Endothelial cell of umbilical vein (primary cell): ENCODE results near the gene TPCN2.

Experiments
- CTCF ChIP-seq, 2 donors: IDR thresholded peaks; 1 replicate in 1 of 2; 2 replicates in 1 of 2; pipeline ENCODE4 v1.5.1; 2011; ENCODE audit warnings: low read length in 2 of 2, mild to moderate bottlenecking in 2 of 2, moderate library complexity in 2 of 2, control low read depth in 1 of 2, inconsistent platforms in 1 of 2, low read depth in 1 of 2; ENCODE audit not compliant: insufficient read depth in 1 of 2; ENCODE audit errors: extremely low read depth in 1 of 2
- EZH2 ChIP-seq: IDR thresholded peaks from 2 replicates; pipeline ENCODE4 v1.6.1; 2012; ENCODE audit warnings: borderline replicate concordance, low read depth, mild to moderate bottlenecking, moderate library complexity, low read length, inconsistent platforms; ENCODE audit not compliant: severe bottlenecking
- FOS ChIP-seq: IDR thresholded peaks from 2 replicates; pipeline ENCODE4 v1.6.1; 2011; ENCODE audit warnings: mild to moderate bottlenecking, low read length, moderate library complexity, borderline replicate concordance; ENCODE audit not compliant: insufficient read depth
- MAX ChIP-seq: IDR thresholded peaks from 2 replicates; pipeline ENCODE4 v1.6.1; 2011; ENCODE audit not compliant: insufficient read depth, insufficient read length
- MYC ChIP-seq: IDR thresholded peaks from one replicate; pipeline ENCODE4 v1.6.1; 2011; ENCODE audit warnings: mild to moderate bottlenecking, low read depth, low read length
- POLR2A ChIP-seq: IDR thresholded peaks from 2 replicates; pipeline ENCODE4 v1.6.1; 2012; ENCODE audit warnings: low read depth, mild to moderate bottlenecking, control low read depth, low read length
- POLR2AphosphoS5 ChIP-seq: IDR thresholded peaks from 2 replicates; pipeline ENCODE4 v1.6.1; 2012; ENCODE audit warnings: low read depth, mild to moderate bottlenecking, control low read depth, low read length, moderate library complexity; ENCODE audit not compliant: insufficient read depth

- TF ChIP-seq POLR2AphosphoS5, result no peak
- no peak for TF ChIP-seq POLR2A
- no peak for TF ChIP-seq CTCF (IDR thresholded peaks at IDR 0.05; ENCODE audit: extremely low read depth in 1 of 2, insufficient read depth in 1 of 2, low read depth in 1 of 2, low read length in 2 of 2)
- no peak for TF ChIP-seq MAX
- TF ChIP-seq MYC, result no peak
- TF ChIP-seq FOS, result no peak
- no peak for TF ChIP-seq EZH2
Observed at GRCh38 chr11:69113646-69114340, 65.1 kb downstream of the TPCN2 start.
